HG03460 (cell line): ENCODE data around the gene CTDSPL2.
A peak's percentile ranks its signal among the peaks of the same experiment; 100 is the strongest.
"Not testable (repeated sequence)": the region's sequence is repeated elsewhere in the genome, so short reads cannot be mapped to it uniquely, and the experiment has no call there.

ENCODE experiments used
- ATAC-seq: cut with Tn5 transposase; IDR thresholded peaks from one replicate; pipeline ENCODE4 v1.9.1; 2021; ENCODE audit not compliant: unreplicated experiment

The CTDSPL2 gene

GRCh38 chr15:44482090-44482489 is 54.7 kb downstream of the CTDSPL2 start:
- ATAC-seq, result no peak

- no peak for ATAC-seq
Observed at GRCh38 chr15:44485880-44486279, 58.5 kb downstream of the CTDSPL2 start.

GRCh38 chr15:44489464-44489863 is 62.0 kb downstream of the CTDSPL2 start:
- no peak for ATAC-seq

DNA sequence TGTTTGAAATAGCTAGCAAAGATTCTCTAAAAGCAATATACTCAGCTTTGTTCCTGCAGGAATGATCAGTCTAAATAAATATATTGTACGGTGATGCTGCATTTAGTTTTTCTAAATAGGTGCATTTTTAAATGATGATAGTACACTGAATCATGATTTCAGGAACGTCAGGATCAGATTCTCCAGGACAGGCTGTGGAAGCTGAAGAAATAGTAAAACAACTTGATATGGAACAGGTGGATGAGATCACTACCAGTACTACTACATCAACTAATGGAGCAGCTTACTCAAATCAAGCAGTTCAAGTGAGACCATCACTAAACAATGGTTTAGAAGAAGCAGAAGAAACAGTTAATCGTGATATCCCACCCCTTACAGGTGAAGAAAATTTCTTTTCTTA is 63.2 kb downstream of the CTDSPL2 start:
- ATAC-seq, result no peak

DNA sequence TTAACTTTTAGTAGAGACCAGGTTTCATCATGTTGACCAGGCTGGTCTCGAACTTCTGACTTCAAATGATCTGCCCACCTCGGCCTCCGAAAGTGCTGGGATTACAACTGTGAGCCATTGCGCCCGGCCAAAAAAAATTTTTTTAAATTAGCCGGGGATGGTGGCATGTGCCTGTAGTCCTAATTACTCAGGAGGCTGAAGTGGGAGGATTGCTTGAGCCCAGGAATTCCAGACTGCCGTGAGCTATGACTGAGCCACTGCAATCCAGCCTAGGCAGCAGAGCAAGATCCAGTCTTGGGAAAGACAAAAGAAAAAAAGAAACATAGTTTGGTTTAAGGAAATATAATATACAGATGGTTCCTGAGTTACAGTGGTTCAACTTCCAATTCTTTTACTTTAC is 64.6 kb downstream of the CTDSPL2 start:
- ATAC-seq, result no peak

- ATAC-seq, result no peak
Observed at GRCh38 chr15:44492672-44493071, 65.2 kb downstream of the CTDSPL2 start.

DNA sequence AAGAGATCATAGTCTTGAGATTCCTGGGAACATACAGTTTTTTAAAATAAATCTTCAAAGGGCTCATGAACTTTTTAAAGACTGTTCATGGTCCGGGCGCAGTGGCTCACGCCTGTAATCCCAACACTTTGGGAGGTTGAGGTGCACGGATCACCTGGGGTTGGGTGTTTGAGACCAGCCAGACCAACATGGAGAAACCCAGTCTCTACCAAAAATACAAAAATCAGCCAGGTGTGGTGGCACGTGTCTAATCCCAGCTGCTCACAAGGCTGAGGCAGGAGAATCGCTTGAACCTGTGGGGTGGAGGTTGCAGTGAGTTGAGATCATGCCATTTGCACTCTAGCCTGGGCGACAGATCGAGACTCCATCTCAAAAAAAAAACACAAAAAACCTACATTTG is 68.1 kb downstream of the CTDSPL2 start:
- no peak for ATAC-seq

GRCh38 chr15:44500555-44500954 is 73.1 kb downstream of the CTDSPL2 start:
- ATAC-seq, result no peak

DNA sequence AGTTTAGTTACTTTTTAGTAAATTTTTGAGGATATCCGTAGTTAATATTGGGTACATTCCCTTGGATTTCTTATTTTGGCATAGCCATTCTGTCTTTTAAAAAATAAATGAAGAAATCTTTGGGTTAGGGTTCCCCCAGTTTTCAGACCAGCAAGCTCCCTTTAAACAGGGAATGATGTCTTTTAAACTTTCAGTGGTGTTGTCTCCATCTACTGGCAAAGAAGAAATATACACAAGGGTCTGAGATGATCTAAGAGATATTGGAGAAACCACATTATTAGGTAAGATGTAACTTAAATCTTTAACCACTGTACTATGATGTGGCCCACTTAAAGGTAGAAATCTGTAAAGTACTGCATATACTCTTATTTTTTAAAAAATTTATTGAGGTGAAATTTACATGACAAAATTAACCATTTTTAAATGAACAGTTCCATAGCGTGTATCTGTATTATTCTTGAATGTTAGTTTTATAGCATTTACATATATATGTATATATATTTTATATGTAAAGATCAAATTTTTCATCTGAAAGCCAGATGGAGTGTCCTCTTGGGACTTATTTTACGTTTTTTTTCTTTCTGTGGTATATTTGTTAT is 74.4 kb downstream of the CTDSPL2 start:
- ATAC-seq, result no peak

DNA sequence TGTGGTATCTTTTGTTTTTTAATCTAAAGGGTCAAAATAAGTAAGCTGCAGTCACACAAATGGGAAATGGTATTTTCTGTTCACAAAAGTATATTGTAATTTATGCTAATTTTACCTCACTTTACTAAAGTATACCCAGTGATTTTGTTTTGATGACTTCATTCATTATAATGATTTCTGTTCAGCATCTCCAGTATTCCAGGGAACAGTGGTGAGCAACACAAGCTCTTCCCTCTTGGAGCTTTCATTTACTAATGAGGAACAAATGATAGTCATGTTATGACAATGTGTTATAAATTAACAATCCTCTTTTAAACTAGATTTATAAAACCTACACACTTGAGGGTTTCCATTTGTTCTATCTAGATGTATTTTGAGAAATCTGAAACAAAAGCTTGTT is 89.0 kb downstream of the CTDSPL2 start:
- ATAC-seq, result no peak

DNA sequence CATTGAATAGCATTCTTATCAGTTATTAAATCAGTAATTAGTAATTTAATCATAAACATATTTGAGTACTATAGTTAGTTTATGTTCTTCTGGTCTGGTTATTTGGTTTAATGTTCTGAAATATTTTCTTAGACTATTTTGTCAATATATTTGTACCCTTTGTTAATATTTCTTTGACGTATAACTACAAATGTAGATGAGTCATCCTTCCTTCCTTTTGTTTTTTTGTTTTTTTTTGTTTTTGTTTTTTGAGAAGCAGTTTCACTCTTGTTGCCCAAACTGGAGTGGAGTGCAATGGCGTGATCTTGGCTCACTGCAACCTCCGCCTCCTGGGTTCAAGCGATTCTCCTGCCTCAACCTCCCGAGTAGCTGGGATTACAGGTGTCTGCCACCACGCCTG is 92.1 kb downstream of the CTDSPL2 start:
- no peak for ATAC-seq

GRCh38 chr15:44525018-44525417 is 97.6 kb downstream of the CTDSPL2 start:
- no peak for ATAC-seq

DNA sequence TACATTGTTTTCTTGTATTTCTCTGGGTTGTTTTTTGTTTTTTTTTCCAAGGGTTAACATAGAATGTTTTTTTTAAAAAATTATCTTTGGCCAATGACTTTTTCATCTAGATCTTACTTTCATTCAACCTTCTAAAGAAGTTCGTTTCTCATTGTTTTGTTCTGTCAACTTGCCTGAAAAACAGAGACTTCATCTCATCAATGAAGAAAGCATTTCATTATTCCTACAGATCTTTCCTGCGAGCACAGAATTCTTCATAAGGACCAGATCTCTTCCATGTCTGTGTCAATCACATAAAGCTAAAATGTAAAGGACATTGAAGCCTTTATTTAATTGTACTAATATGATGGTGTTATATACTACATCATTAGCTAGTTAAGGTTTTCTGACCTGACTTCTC is 99.8 kb downstream of the CTDSPL2 start:
- ATAC-seq, result no peak

DNA sequence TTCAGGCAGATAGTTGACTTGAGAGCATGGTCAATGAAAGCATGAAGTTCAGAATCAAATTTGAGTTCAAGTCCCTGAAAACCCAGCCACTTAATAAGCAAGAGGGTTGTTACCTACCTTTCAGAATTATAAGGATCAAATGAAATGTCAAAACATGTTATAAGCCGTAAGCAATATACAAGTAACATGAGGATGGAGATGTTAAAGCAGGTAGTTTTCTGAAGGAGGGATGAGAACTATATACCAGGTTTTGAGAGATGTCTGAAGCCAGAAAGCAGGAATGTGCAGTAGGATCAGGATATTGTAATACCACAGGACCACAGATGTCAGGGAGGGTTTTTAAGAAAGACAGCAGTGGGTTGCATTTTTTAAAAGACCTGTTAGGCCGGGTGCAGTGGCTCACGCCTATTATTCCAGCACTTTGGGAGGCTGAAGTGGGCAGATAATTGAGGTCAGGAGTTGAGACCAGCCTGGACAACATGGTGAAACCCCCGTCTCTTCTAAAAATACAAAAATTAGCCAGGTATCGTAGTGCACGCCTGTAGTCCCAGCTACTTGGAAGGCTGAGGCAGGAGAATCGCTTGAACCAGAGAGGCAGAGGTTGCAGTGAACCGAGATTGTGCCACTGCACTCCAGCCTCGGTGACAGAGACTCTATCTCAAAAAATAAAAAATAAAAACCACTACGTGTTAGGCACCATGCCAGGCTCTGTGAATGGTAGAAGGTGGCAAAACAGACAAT is 102.6 kb downstream of the CTDSPL2 start:
- no peak for ATAC-seq

DNA sequence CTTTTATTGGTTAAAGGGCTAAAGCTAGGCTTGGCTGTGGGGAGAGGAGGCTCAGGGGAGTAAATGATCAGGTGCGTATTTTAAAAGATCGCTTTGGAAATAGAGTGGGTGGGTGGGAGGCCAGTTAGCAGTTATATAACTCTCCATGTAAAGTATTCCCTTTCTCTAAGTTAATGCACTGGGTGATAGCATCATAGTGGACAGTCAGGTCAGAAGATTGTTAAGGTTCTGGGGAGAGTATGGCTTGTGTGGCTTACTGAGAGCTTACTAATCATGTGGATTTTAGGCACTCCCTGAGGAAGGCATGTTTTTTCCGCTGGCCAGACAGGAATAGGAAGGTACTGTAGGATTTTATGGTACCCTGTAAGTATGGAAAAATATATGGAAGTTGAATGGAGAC is 103.2 kb downstream of the CTDSPL2 start:
- no peak for ATAC-seq

- ATAC-seq, result not testable (repeated sequence)
Observed at GRCh38 chr15:44532275-44532674, 104.8 kb downstream of the CTDSPL2 start.

DNA sequence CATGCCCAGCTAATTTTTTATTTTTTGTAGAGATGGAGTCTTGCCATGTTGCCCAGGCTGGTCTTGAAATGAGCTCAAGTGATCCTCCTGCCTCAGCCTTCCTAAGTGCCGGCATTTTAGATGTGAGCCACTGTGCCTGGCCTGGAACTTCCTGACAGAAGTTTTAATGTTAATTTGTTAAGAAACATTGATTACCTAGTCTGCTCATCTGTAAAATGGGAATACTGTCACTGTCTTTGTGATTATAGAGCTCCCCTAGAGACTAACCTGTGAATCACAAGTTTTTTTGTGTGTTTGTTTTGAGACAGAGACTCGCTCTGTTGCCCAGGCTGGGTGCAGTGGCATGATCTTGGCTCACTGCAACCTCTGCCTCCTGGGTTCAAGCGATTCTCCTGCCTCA is 105.3 kb downstream of the CTDSPL2 start:
- no peak for ATAC-seq

GRCh38 chr15:44535092-44535491 is 107.7 kb downstream of the CTDSPL2 start:
- ATAC-seq, result no peak

DNA sequence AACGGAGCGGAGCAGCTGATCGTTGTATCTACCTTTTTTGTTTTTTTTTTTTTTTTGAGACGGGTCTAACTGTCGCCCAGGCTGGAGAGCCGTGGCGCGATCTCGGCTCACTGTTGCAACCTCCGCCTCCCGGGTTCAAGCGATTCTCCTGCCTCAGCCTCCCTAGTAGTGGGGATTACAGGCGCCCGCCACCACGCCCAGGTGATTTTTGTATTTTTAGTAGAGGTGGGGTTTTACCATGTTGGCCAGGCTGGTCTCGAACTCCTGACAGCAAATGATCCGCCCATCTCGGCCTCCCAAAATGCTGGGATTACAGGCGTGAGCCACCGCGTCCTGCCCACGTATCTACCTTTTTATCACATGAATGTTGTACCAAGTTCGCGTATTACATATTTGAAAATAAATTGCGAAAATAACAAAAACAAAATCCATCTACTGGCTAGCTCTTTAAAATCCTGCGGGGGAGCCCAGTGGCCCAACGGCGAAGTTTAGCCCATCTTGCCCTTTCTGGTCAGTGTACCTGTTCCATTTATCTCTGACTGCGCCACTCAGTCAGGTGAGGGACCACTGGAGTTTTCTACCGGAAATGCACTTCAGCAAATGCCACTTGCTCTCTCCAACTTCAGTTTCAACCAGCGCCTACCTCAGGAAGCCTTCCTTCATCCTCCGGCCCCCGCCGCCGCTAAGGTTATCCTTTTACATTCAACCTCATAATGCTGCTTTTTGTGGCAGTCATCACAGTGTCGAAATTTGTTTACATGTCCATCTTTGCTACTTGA is 108.3 kb downstream of the CTDSPL2 start:
- ATAC-seq, result no peak

- ATAC-seq, result peak; percentile 58
Observed at GRCh38 chr15:44536302-44536961, 109.0 kb downstream of the CTDSPL2 start.

- ATAC-seq, result peak; percentile 84
Observed at GRCh38 chr15:44536962-44537734, 109.7 kb downstream of the CTDSPL2 start, which contains the start of gene EIF3J. EIF3J (plus strand) TSS chr15:44537147; CDS start chr15:44537195, 48 bp downstream.
